ENCODE measurements around the gene MAPK6. TPM values are rescaled to one million over a fixed set of nuclear protein-coding genes. Genes with fewer than 3 reads are reported as not detected.

The MAPK6 gene
- total RNA-seq = 10 to 100 TPM; 80.2 to 81.6 TPM
- 81.4 TPM for polyA plus RNA-seq (2013, experiment 1 of 2)
- polyA plus RNA-seq (2013, experiment 2 of 2) = 81.6 TPM
- long read RNA-seq, experiment 1, full-length matches to known transcripts = 10 of 36 reads
- long read RNA-seq, experiment 1, partial matches to known transcripts = 22 of 36 reads
- long read RNA-seq, experiment 1, other reads (novel, unspliced or antisense) = 4 of 36 reads
- long read RNA-seq, experiment 2, full-length matches to known transcripts = 132 of 177 reads
- long read RNA-seq, experiment 2, partial matches to known transcripts = 30 of 177 reads
- long read RNA-seq, experiment 2, other reads (novel, unspliced or antisense) = 15 of 177 reads
- long read RNA-seq, experiment 3, full-length matches to known transcripts = 411 of 472 reads
- long read RNA-seq, experiment 3, partial matches to known transcripts = 10 of 472 reads
- long read RNA-seq, experiment 3, other reads (novel, unspliced or antisense) = 51 of 472 reads
- long read RNA-seq, experiment 4, full-length matches to known transcripts = 7 of 34 reads
- long read RNA-seq, experiment 4, partial matches to known transcripts = 2 of 34 reads
- long read RNA-seq, experiment 4, other reads (novel, unspliced or antisense) = 25 of 34 reads

- H3K9me3 ChIP-seq (ENCODE audit: control insufficient read depth, low read length) = no peaks in the 10 kb centered on the region
- peak within 1 kb of the TSS; percentile 99 for H3K27ac ChIP-seq (ENCODE audit: low read depth, low read length)
- H3K9me3 Mint-ChIP-seq = peaks cover 1% of the 10 kb centered on the region
- TF ChIP-seq CTCF (conservative IDR thresholded peaks at IDR 0.05) = no peak
- H3K4me1 Mint-ChIP-seq = peaks cover 32% of the 10 kb centered on the region
- 10 to 39% methylated on average over 12 to 59 of the region's 59 CpGs for WGBS, 2 experiments (ENCODE audit: insufficient coverage in 1 of 2, insufficient read length in 1 of 2)
- no peaks in the 10 kb centered on the region for H3K36me3 Mint-ChIP-seq (ENCODE audit: low read depth)
- peaks cover 2% of the 10 kb centered on the region for H3K27me3 Mint-ChIP-seq (ENCODE audit: insufficient read depth)
- H3K27ac Mint-ChIP-seq = peak within 1 kb of the TSS; percentile 99
- H3K4me1 ChIP-seq (ENCODE audit: control insufficient read depth, insufficient read depth, low read length) = no peaks in the 10 kb centered on the region
- H3K36me3 ChIP-seq (ENCODE audit: control insufficient read depth, insufficient read depth, low read length) = peaks cover 1% of the 10 kb centered on the region
- H3K4me3 Mint-ChIP-seq = peak within 1 kb of the TSS; percentile 95
- peak within 1 kb of the TSS; percentile 93 for H3K4me3 ChIP-seq (ENCODE audit: low read length)
- peak within 1 kb of the TSS; percentile 82 for H3K9ac ChIP-seq (ENCODE audit: extremely low read depth, low read length, poor library complexity, severe bottlenecking)
- DNase-seq = peak; percentile 95
- no peaks in the 10 kb centered on the region for H3K27me3 ChIP-seq (ENCODE audit: control insufficient read depth, insufficient read depth, low read length, poor library complexity, severe bottlenecking)
Observed at GRCh38 chr15:52018693-52019393, at the start of gene MAPK6. MAPK6 (plus strand) TSS chr15:52019219; CDS start chr15:52046461, 27,242 bp downstream.

GRCh38 chr15:51969728-51970127, 49.3 kb upstream of the MAPK6 start:
- H3K4me1 Mint-ChIP-seq = peaks cover 12% of the 10 kb centered on the region
- H3K27me3 Mint-ChIP-seq (ENCODE audit: insufficient read depth) = no peaks in the 10 kb centered on the region
- Histone ChIP-seq H3K4me1 (ENCODE audit: control insufficient read depth, insufficient read depth, low read length) (peaks cover 2% of the 10 kb centered on the region), H3K27me3 (ENCODE audit: control insufficient read depth, insufficient read depth, low read length, poor library complexity, severe bottlenecking) (no peaks in the 10 kb centered on the region), H3K4me3 (ENCODE audit: low read length) (peak overlapping the region; percentile 95), H3K9ac (ENCODE audit: extremely low read depth, low read length, poor library complexity, severe bottlenecking) (no peak overlapping the region), H3K9me3 (ENCODE audit: control insufficient read depth, low read length) (peaks cover 15% of the 10 kb centered on the region), H3K36me3 (ENCODE audit: control insufficient read depth, insufficient read depth, low read length) (peaks cover 13% of the 10 kb centered on the region), H3K27ac (ENCODE audit: low read depth, low read length) (no peak overlapping the region)
- peaks cover 34% of the 10 kb centered on the region for H3K36me3 Mint-ChIP-seq (ENCODE audit: low read depth)
- WGBS, 2 experiments (ENCODE audit: insufficient coverage in 1 of 2, insufficient read length in 1 of 2) = 92 to 99% methylated on average over 4 of the region's 4 CpGs
- H3K4me3 Mint-ChIP-seq = peak overlapping the region; percentile 97
- no peak for TF ChIP-seq CTCF (conservative IDR thresholded peaks at IDR 0.05)
- H3K27ac Mint-ChIP-seq = peak overlapping the region; percentile 21
- no peak for DNase-seq
- peaks cover 8% of the 10 kb centered on the region for H3K9me3 Mint-ChIP-seq

- Mint-ChIP-seq H3K36me3 (ENCODE audit: low read depth) (peaks cover 29% of the 10 kb centered on the region), H3K4me1 (peaks cover 12% of the 10 kb centered on the region), H3K9me3 (peaks cover 8% of the 10 kb centered on the region), H3K4me3 (peak overlapping the region; percentile 97), H3K27ac (peak overlapping the region; percentile 98), H3K27me3 (ENCODE audit: insufficient read depth) (no peaks in the 10 kb centered on the region)
- H3K27ac ChIP-seq (ENCODE audit: low read depth, low read length) = no peak overlapping the region
- DNase-seq = no peak
- H3K36me3 ChIP-seq (ENCODE audit: control insufficient read depth, insufficient read depth, low read length) = peaks cover 7% of the 10 kb centered on the region
- peaks cover 2% of the 10 kb centered on the region for H3K4me1 ChIP-seq (ENCODE audit: control insufficient read depth, insufficient read depth, low read length)
- peak overlapping the region; percentile 62 for H3K9ac ChIP-seq (ENCODE audit: extremely low read depth, low read length, poor library complexity, severe bottlenecking)
- H3K4me3 ChIP-seq (ENCODE audit: low read length) = peak overlapping the region; percentile 95
- no peak for TF ChIP-seq CTCF (conservative IDR thresholded peaks at IDR 0.05)
- WGBS, 2 experiments (ENCODE audit: insufficient coverage in 1 of 2, insufficient read length in 1 of 2) = 75 to 82% methylated on average over 2 to 4 of the region's 4 CpGs
- H3K9me3 ChIP-seq (ENCODE audit: control insufficient read depth, low read length) = peaks cover 15% of the 10 kb centered on the region
- no peaks in the 10 kb centered on the region for H3K27me3 ChIP-seq (ENCODE audit: control insufficient read depth, insufficient read depth, low read length, poor library complexity, severe bottlenecking)
Observed at GRCh38 chr15:51970132-51970817, 48.7 kb upstream of the MAPK6 start.
